Nephron progenitor cell (in vitro differentiated cells): ENCODE measurements around the gene NXPE4.

Source experiments
- DNase-seq: peaks from one replicate; pipeline ENCODE4 v3.0.0; 2021
- H3K27ac Mint-ChIP-seq: 2 replicates; pipeline ENCODE4 v1.8.0; 2021; ENCODE audit warnings: mild to moderate bottlenecking, moderate library complexity, mixed read lengths
- H3K27me3 Mint-ChIP-seq: 2 replicates; pipeline ENCODE4 v1.8.0; 2021; ENCODE audit warnings: mild to moderate bottlenecking, low read depth, mixed read lengths; ENCODE audit not compliant: poor library complexity
- H3K36me3 Mint-ChIP-seq: 2 replicates; pipeline ENCODE4 v1.8.0; 2021; ENCODE audit warnings: low read depth, mixed read lengths
- H3K4me1 Mint-ChIP-seq: 2 replicates; pipeline ENCODE4 v1.8.0; 2021; ENCODE audit warnings: mixed read lengths
- H3K4me3 Mint-ChIP-seq: 2 replicates; pipeline ENCODE4 v1.8.0; 2021; ENCODE audit warnings: mild to moderate bottlenecking, moderate library complexity, mixed read lengths
- H3K9me3 Mint-ChIP-seq: 2 replicates; pipeline ENCODE4 v1.8.0; 2021; ENCODE audit warnings: mild to moderate bottlenecking, moderate library complexity, mixed read lengths
- CTCF ChIP-seq: fragments of 200-600 bp; sonication (generic); IDR thresholded peaks from 2 replicates; pipeline ENCODE4 v1.5.0; 2021; ENCODE audit warnings: antibody characterized with exemption

NXPE4 gene

GRCh38 chr11:114566276-114566675 lies 29.3 kb downstream of the NXPE4 start:
- Mint-ChIP-seq H3K36me3 (no peaks in the 10 kb centered on the region), H3K4me1 (no peaks in the 10 kb centered on the region), H3K9me3 (peaks cover 2% of the 10 kb centered on the region), H3K27ac (no peak overlapping the region), H3K4me3 (no peak overlapping the region), H3K27me3 (no peaks in the 10 kb centered on the region)
- DNase-seq = no peak
- TF ChIP-seq CTCF = no peak

GRCh38 chr11:114564831-114565230 lies 30.8 kb downstream of the NXPE4 start:
- Mint-ChIP-seq H3K4me3 (no peak overlapping the region), H3K4me1 (no peaks in the 10 kb centered on the region), H3K9me3 (no peaks in the 10 kb centered on the region), H3K36me3 (no peaks in the 10 kb centered on the region), H3K27me3 (no peaks in the 10 kb centered on the region), H3K27ac (no peak overlapping the region)
- TF ChIP-seq CTCF = no peak
- DNase-seq = no peak

GRCh38 chr11:114563077-114563476 lies 32.5 kb downstream of the NXPE4 start:
- no peaks in the 10 kb centered on the region for H3K36me3 Mint-ChIP-seq
- H3K27ac Mint-ChIP-seq = no peak overlapping the region
- no peak overlapping the region for H3K4me3 Mint-ChIP-seq
- no peak for DNase-seq
- H3K27me3 Mint-ChIP-seq = no peaks in the 10 kb centered on the region
- no peaks in the 10 kb centered on the region for H3K9me3 Mint-ChIP-seq
- H3K4me1 Mint-ChIP-seq = no peaks in the 10 kb centered on the region
- no peak for TF ChIP-seq CTCF

- H3K4me3 Mint-ChIP-seq = no peak overlapping the region
- H3K4me1 Mint-ChIP-seq = no peaks in the 10 kb centered on the region
- H3K27me3 Mint-ChIP-seq = no peaks in the 10 kb centered on the region
- TF ChIP-seq CTCF = no peak
- DNase-seq = no peak
- H3K9me3 Mint-ChIP-seq = no peaks in the 10 kb centered on the region
- H3K27ac Mint-ChIP-seq = no peak overlapping the region
- H3K36me3 Mint-ChIP-seq = no peaks in the 10 kb centered on the region
Measured at GRCh38 chr11:114562166-114562916, 33.2 kb downstream of the NXPE4 start.

GRCh38 chr11:114559425-114560310 lies 35.9 kb downstream of the NXPE4 start, which contains the start of gene NXPE1:
Gene NXPE1 (minus strand): TSS chr11:114559881. CDS start chr11:114551201, 8,680 bp downstream.
- no peak within 1 kb of the TSS for H3K27ac Mint-ChIP-seq
- no peak within 1 kb of the TSS for H3K4me3 Mint-ChIP-seq
- no peaks in the 10 kb centered on the region for H3K4me1 Mint-ChIP-seq
- TF ChIP-seq CTCF = no peak
- no peaks in the 10 kb centered on the region for H3K9me3 Mint-ChIP-seq
- no peaks in the 10 kb centered on the region for H3K36me3 Mint-ChIP-seq
- no peaks in the 10 kb centered on the region for H3K27me3 Mint-ChIP-seq
- DNase-seq = no peak
